Endothelial cell of umbilical vein (primary cell): ENCODE results near the gene KLF16. TPM values are rescaled to one million over a fixed set of nuclear protein-coding genes. Genes with fewer than 3 reads are reported as not detected.

Source experiments
- BruUV-seq: library from RNA; stranded (reverse); fragments of 400-500 nt; replicated peaks from 2 replicates; lab custom pipeline; 2021; lab: Mats Ljungman, UMichigan
- CTCF ChIA-PET: fragments of 300-600, 350-600 bp; sonication (Branson Sonifier 250); formaldehyde crosslinking; loops from one replicate; lab custom pipeline; 2021; ENCODE audit warnings: antibody characterized with exemption, inconsistent platforms; lab: Charles Lee
- POLR2A ChIA-PET: fragments of 300-600, 350-600 bp; sonication (Branson Sonifier 250); formaldehyde crosslinking; loops from one replicate; lab custom pipeline; 2021; ENCODE audit warnings: antibody characterized with exemption, inconsistent platforms; lab: Charles Lee
- DNase-seq: peaks from one replicate; pipeline ENCODE4 v3.0.0-alpha.2; 2011; ENCODE audit warnings: low read depth, low spot score
- FAIRE-seq: peaks from 2 replicates; lab custom pipeline; 2011; peaks lifted over from hg19 to GRCh38; lab: Jason Lieb, UNC
- H2AFZ ChIP-seq: 2 replicates; pipeline ENCODE4 v1.6.0; 2012; ENCODE audit warnings: low read depth, low read length, control low read depth, inconsistent platforms
- H3K27ac ChIP-seq: 2 replicates; pipeline ENCODE4 v1.5.1; 2011; ENCODE audit warnings: low read depth, mild to moderate bottlenecking, control low read depth, low read length, moderate library complexity; ENCODE audit not compliant: insufficient read depth
- H3K27me3 ChIP-seq, 2 experiments: 2 replicates each; pipeline versions ENCODE4 v1.6.0 to v1.6.1; 2011; ENCODE audit warnings: low read length in 2 of 2, mixed read lengths in 1 of 2; ENCODE audit not compliant: control insufficient read depth in 2 of 2, insufficient read depth in 2 of 2
- H3K36me3 ChIP-seq, 2 experiments: 2 replicates in 1 of 2; 3 replicates in 1 of 2; pipeline ENCODE4 v1.5.1; 2011; ENCODE audit warnings: low read length in 2 of 2, mild to moderate bottlenecking in 1 of 2, moderate library complexity in 1 of 2; ENCODE audit not compliant: control insufficient read depth in 2 of 2, insufficient read depth in 2 of 2; ENCODE audit errors: extremely low read depth in 1 of 2
- H3K4me1 ChIP-seq: 3 replicates; pipeline ENCODE4 v1.5.1; 2011; ENCODE audit warnings: mild to moderate bottlenecking, low read length; ENCODE audit not compliant: control insufficient read depth, insufficient read depth; ENCODE audit errors: extremely low read depth
- H3K4me2 ChIP-seq: 2 replicates; pipeline ENCODE4 v1.6.1; 2011; ENCODE audit warnings: low read length, control low read depth, mixed read lengths; ENCODE audit not compliant: insufficient read depth
- H3K4me3 ChIP-seq, 3 experiments: fragments of 200-600 bp in 1 of 3; sonication (generic), shearing (Covaris generic) in 1 of 3; replicated peaks in 1 of 3; 2 replicates each; pipeline ENCODE4 v1.5.1; 2011 to 2016; ENCODE audit warnings: control low read depth in 3 of 3, low read length in 3 of 3, mild to moderate bottlenecking in 2 of 3, inconsistent platforms in 1 of 3, low read depth in 1 of 3, moderate library complexity in 1 of 3; ENCODE audit not compliant: insufficient read depth in 1 of 3
- H3K79me2 ChIP-seq: 2 replicates; pipeline ENCODE4 v1.6.0; 2012; ENCODE audit warnings: low read length, inconsistent platforms; ENCODE audit not compliant: control insufficient read depth, insufficient read depth
- H3K9ac ChIP-seq: replicated peaks from 2 replicates; pipeline ENCODE3; 2011; ENCODE audit warnings: low read length, control low read depth; ENCODE audit not compliant: insufficient read depth; ENCODE audit errors: extremely low read depth
- H3K9me1 ChIP-seq: replicated peaks from 3 replicates; pipeline ENCODE4 v1.6.0; 2011; ENCODE audit warnings: mild to moderate bottlenecking, low read length; ENCODE audit not compliant: control insufficient read depth, insufficient read depth; ENCODE audit errors: extremely low read depth
- H3K9me3 ChIP-seq: replicated peaks from 2 replicates; pipeline ENCODE4 v1.5.1; 2012; ENCODE audit warnings: low read length, inconsistent platforms; ENCODE audit not compliant: control insufficient read depth, insufficient read depth
- H4K20me1 ChIP-seq: replicated peaks from 2 replicates; pipeline ENCODE3; 2011; ENCODE audit warnings: mild to moderate bottlenecking, low read length; ENCODE audit not compliant: control insufficient read depth, insufficient read depth; ENCODE audit errors: extremely low read depth
- EZH2 ChIP-seq: IDR thresholded peaks from 2 replicates; pipeline ENCODE4 v1.6.1; 2012; ENCODE audit warnings: borderline replicate concordance, low read depth, mild to moderate bottlenecking, moderate library complexity, low read length, inconsistent platforms; ENCODE audit not compliant: severe bottlenecking
- FOS ChIP-seq: IDR thresholded peaks from 2 replicates; pipeline ENCODE4 v1.6.1; 2011; ENCODE audit warnings: mild to moderate bottlenecking, low read length, moderate library complexity, borderline replicate concordance; ENCODE audit not compliant: insufficient read depth
- GATA2 ChIP-seq: IDR thresholded peaks from 2 replicates; pipeline ENCODE4 v1.7.0; 2011; ENCODE audit warnings: low read depth, mild to moderate bottlenecking, moderate library complexity, mixed read lengths, low read length; ENCODE audit not compliant: insufficient read length, insufficient read depth
- JUN ChIP-seq: IDR thresholded peaks from 2 replicates; pipeline ENCODE4 v1.6.1; 2011; ENCODE audit warnings: borderline replicate concordance, low read depth; ENCODE audit not compliant: insufficient read length, insufficient read depth
- MYC ChIP-seq: IDR thresholded peaks from one replicate; pipeline ENCODE4 v1.6.1; 2011; ENCODE audit warnings: mild to moderate bottlenecking, low read depth, low read length
- POLR2A ChIP-seq: IDR thresholded peaks from 2 replicates; pipeline ENCODE4 v1.6.1; 2012; ENCODE audit warnings: low read depth, mild to moderate bottlenecking, control low read depth, low read length
- POLR2AphosphoS5 ChIP-seq: IDR thresholded peaks from 2 replicates; pipeline ENCODE4 v1.6.1; 2012; ENCODE audit warnings: low read depth, mild to moderate bottlenecking, control low read depth, low read length, moderate library complexity; ENCODE audit not compliant: insufficient read depth
- dilution Hi-C: fragments of 300-500 bp; cut with MboI; formaldehyde crosslinking; loops from one replicate; pipeline ENCODE4 v1.15.0; 2019; ENCODE audit warnings: low sequenced_read_pairs; ENCODE audit not compliant: extremely low pct_ligation_motif_present
- intact Hi-C: fragments of 100-400 bp; cut with micrococcal nuclease; formaldehyde crosslinking; loops from one replicate; pipeline ENCODE4 v1.10.0; 2022
- polyA plus RNA-seq, 4 experiments: library from polyadenylated mRNA; depleted of rRNA in 3 of 4; stranded (reverse) in 3 of 4; unstranded in 1 of 4; fragments of >200 nt; gene quantifications; 2 replicates each; pipeline versions ENCODE4 v1.2.1 to v1.2.3, GENCODE V29; 2011 to 2012; ENCODE audit warnings: missing spikeins in 1 of 4
- total RNA-seq: library from RNA; stranded (reverse); gene quantifications from 2 replicates; pipeline ENCODE4 v1.2.3, GENCODE V29; 2021
- TF ChIP-seq, protein P1 (sequence below): IDR thresholded peaks from 2 replicates; pipeline ENCODE4 v1.6.1; 2011; ENCODE audit not compliant: insufficient read depth, insufficient read length
- TF ChIP-seq, protein P2 (sequence below), 2 donors: IDR thresholded peaks; 1 replicate in 1 of 2; 2 replicates in 1 of 2; pipeline ENCODE4 v1.5.1; 2011; ENCODE audit warnings: low read length in 2 of 2, mild to moderate bottlenecking in 2 of 2, moderate library complexity in 2 of 2, control low read depth in 1 of 2, inconsistent platforms in 1 of 2, low read depth in 1 of 2; ENCODE audit not compliant: insufficient read depth in 1 of 2; ENCODE audit errors: extremely low read depth in 1 of 2

Gene KLF16
- total and polyA plus RNA-seq, 2 donors (not counting 3 experiments of a cell fraction or from before 2014, with no cell fraction given): 11.6 to 36.6 TPM

DNA sequence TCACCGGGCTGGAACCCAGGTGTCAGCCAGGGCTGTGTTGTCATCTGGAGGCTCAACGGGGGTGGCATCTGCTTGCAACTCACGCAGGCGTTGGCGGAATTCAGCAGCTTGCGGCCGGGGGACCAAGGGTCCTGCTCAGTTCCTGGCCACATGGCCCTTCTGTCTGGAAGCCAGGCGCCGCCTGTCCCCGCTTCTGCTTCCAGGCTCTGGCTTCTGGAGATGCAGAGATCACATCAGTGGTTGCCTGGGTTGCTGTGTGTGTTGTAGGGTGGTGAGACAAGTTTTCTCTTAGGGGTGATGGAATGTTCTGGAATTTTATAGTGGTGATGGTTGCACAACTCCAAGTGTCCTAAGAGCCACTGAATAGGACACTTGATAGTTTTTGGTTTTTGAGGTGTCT is 46.8 kb upstream of the KLF16 start:
- FAIRE-seq: no peak
- CTCF ChIA-PET: no interaction called here

More for the DNA sequence above, 46.8 kb upstream of the KLF16 start:
- dilution Hi-C loops (no loop called here), intact Hi-C loops (no loop called here)
- no peak overlapping the region for H3K4me3 ChIP-seq
- H3K36me3 ChIP-seq: peaks cover 0 to 13% of the 10 kb centered on the region in 2 experiments
- H3K79me2 ChIP-seq: peaks cover 60% of the 10 kb centered on the region
- BruUV-seq: no TSS peak
- POLR2A ChIA-PET: no interaction called here
- H2AFZ ChIP-seq: no peak overlapping the region
- no peaks in the 10 kb centered on the region for H4K20me1 ChIP-seq
- no peak overlapping the region for H3K9ac ChIP-seq
- no peak overlapping the region for H3K27ac ChIP-seq
- TF ChIP-seq POLR2AphosphoS5: no peak
- no peak for TF ChIP-seq MYC
- no peak for TF ChIP-seq EZH2
- TF ChIP-seq FOS: no peak
- TF ChIP-seq GATA2: no peak
- TF ChIP-seq, protein P1, sequence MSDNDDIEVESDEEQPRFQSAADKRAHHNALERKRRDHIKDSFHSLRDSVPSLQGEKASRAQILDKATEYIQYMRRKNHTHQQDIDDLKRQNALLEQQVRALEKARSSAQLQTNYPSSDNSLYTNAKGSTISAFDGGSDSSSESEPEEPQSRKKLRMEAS: no peak
- TF ChIP-seq POLR2A: no peak
- TF ChIP-seq, protein P2, sequence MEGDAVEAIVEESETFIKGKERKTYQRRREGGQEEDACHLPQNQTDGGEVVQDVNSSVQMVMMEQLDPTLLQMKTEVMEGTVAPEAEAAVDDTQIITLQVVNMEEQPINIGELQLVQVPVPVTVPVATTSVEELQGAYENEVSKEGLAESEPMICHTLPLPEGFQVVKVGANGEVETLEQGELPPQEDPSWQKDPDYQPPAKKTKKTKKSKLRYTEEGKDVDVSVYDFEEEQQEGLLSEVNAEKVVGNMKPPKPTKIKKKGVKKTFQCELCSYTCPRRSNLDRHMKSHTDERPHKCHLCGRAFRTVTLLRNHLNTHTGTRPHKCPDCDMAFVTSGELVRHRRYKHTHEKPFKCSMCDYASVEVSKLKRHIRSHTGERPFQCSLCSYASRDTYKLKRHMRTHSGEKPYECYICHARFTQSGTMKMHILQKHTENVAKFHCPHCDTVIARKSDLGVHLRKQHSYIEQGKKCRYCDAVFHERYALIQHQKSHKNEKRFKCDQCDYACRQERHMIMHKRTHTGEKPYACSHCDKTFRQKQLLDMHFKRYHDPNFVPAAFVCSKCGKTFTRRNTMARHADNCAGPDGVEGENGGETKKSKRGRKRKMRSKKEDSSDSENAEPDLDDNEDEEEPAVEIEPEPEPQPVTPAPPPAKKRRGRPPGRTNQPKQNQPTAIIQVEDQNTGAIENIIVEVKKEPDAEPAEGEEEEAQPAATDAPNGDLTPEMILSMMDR (IDR thresholded peaks at IDR 0.05; ENCODE audit: extremely low read depth in 1 of 2, insufficient read depth in 1 of 2, low read depth in 1 of 2, low read length in 2 of 2): no peak
- TF ChIP-seq JUN: no peak
- DNase-seq: no peak
- H3K4me2 ChIP-seq: no peak overlapping the region
- H3K27me3 ChIP-seq: no peaks in the 10 kb centered on the region
- H3K9me1 ChIP-seq: no peaks in the 10 kb centered on the region
- H3K4me1 ChIP-seq: no peaks in the 10 kb centered on the region
- no peaks in the 10 kb centered on the region for H3K9me3 ChIP-seq
